ENCODE data around the gene SPNS2.

The SPNS2 gene

GRCh38 chr17:4551141-4551540, 52.5 kb downstream of the SPNS2 start:
- Histone ChIP-seq H3K4me1 (ENCODE audit: insufficient read depth, poor library complexity, severe bottlenecking) (no peaks in the 10 kb centered on the region), H3K27me3 (ENCODE audit: insufficient read depth, poor library complexity, severe bottlenecking) (no peaks in the 10 kb centered on the region), H3K36me3 (ENCODE audit: low read depth) (peaks cover 77% of the 10 kb centered on the region), H3K4me3 (ENCODE audit: severe bottlenecking) (no peak overlapping the region), H3K9me3 (ENCODE audit: severe bottlenecking) (no peaks in the 10 kb centered on the region), H3K27ac (ENCODE audit: poor library complexity, severe bottlenecking) (no peak overlapping the region)
- TF ChIP-seq CTCF (IDR thresholded peaks at IDR 0.05; ENCODE audit: poor library complexity, severe bottlenecking), result no peak
- ATAC-seq (ENCODE audit: low read depth) (no peak), DNase-seq (ENCODE audit: low spot score) (no peak)

GRCh38 chr17:4551796-4552525, 53.3 kb downstream of the SPNS2 start:
- no peak for ATAC-seq (ENCODE audit: low read depth)
- Histone ChIP-seq H3K36me3 (ENCODE audit: low read depth) (peaks cover 72% of the 10 kb centered on the region), H3K27ac (ENCODE audit: poor library complexity, severe bottlenecking) (no peak overlapping the region)

DNA sequence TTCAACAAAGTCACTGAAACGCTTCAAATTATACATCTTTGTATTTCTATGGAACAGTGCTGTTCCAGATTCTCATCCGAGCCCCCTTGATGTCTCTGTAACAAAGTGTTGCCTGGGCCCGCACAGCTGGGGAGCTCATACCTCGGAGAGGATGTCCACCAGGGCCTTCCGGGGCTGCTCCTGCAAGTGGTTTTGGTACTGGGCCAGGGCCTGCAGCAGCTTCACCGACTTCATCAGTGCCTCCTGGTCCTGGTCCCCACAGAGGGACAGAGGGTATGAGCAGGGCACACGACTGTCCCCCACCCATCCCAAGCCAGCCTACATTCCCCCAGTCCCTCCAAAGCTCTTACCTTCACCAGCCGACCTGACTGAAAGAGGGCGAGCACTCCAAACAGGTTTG, 55.0 kb downstream of the SPNS2 start:
- Histone ChIP-seq H3K36me3 (ENCODE audit: low read depth) (peaks cover 55% of the 10 kb centered on the region), H3K9me3 (ENCODE audit: severe bottlenecking) (no peaks in the 10 kb centered on the region), H3K4me1 (ENCODE audit: insufficient read depth, poor library complexity, severe bottlenecking) (no peaks in the 10 kb centered on the region), H3K27ac (ENCODE audit: poor library complexity, severe bottlenecking) (no peak overlapping the region), H3K4me3 (ENCODE audit: severe bottlenecking) (no peak overlapping the region), H3K27me3 (ENCODE audit: insufficient read depth, poor library complexity, severe bottlenecking) (no peaks in the 10 kb centered on the region)
- ATAC-seq (ENCODE audit: low read depth) (no peak), DNase-seq (ENCODE audit: low spot score) (no peak)
- no peak for TF ChIP-seq CTCF (IDR thresholded peaks at IDR 0.05; ENCODE audit: poor library complexity, severe bottlenecking)

More at GRCh38 chr17:4551796-4552525, 53.3 kb downstream of the SPNS2 start:
- no peak for DNase-seq (ENCODE audit: low spot score)
- Histone ChIP-seq H3K4me1 (ENCODE audit: insufficient read depth, poor library complexity, severe bottlenecking) (no peaks in the 10 kb centered on the region), H3K4me3 (ENCODE audit: severe bottlenecking) (no peak overlapping the region), H3K27me3 (ENCODE audit: insufficient read depth, poor library complexity, severe bottlenecking) (no peaks in the 10 kb centered on the region), H3K9me3 (ENCODE audit: severe bottlenecking) (no peaks in the 10 kb centered on the region)
- no peak for TF ChIP-seq CTCF (IDR thresholded peaks at IDR 0.05; ENCODE audit: poor library complexity, severe bottlenecking)

- ATAC-seq (ENCODE audit: low read depth) (peak; percentile 22; the same call in 1 of the 3 replicates), DNase-seq (ENCODE audit: low spot score) (peak; percentile 47)
- no peaks in the 10 kb centered on the region for H3K9me3 ChIP-seq (ENCODE audit: severe bottlenecking)
- peaks cover 46% of the 10 kb centered on the region for H3K36me3 ChIP-seq (ENCODE audit: low read depth)
- H3K27ac ChIP-seq (ENCODE audit: poor library complexity, severe bottlenecking), result peak overlapping the region; percentile 26
- H3K4me3 ChIP-seq (ENCODE audit: severe bottlenecking), result peak overlapping the region; percentile 68
- H3K27me3 ChIP-seq (ENCODE audit: insufficient read depth, poor library complexity, severe bottlenecking), result no peaks in the 10 kb centered on the region
- TF ChIP-seq CTCF (IDR thresholded peaks at IDR 0.05; ENCODE audit: poor library complexity, severe bottlenecking), result no peak
- no peaks in the 10 kb centered on the region for H3K4me1 ChIP-seq (ENCODE audit: insufficient read depth, poor library complexity, severe bottlenecking)
Observed at GRCh38 chr17:4554441-4554996, 55.8 kb downstream of the SPNS2 start.
